ENCODE data around the gene RAD51B.

Gene RAD51B

DNA sequence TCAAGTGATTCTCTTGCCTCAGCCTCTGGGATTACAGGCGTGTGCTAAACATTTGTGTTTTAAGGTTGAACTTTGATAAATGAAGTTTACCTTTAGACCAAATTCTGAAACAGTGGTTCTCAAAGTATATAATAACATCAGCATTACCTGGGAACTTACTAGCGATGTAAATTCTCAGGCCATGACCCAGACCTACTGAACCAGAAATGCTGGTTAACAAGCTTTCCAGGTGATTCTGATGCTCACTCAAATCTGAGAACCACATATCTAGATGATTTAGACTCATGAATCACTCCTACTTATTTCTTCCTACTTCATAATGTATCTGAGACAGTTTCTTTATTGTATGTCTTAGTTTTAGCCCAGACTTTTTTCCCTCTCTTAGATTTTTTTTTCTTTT lies 43.6 kb downstream of the RAD51B start:
- TF ChIP-seq, protein P1, sequence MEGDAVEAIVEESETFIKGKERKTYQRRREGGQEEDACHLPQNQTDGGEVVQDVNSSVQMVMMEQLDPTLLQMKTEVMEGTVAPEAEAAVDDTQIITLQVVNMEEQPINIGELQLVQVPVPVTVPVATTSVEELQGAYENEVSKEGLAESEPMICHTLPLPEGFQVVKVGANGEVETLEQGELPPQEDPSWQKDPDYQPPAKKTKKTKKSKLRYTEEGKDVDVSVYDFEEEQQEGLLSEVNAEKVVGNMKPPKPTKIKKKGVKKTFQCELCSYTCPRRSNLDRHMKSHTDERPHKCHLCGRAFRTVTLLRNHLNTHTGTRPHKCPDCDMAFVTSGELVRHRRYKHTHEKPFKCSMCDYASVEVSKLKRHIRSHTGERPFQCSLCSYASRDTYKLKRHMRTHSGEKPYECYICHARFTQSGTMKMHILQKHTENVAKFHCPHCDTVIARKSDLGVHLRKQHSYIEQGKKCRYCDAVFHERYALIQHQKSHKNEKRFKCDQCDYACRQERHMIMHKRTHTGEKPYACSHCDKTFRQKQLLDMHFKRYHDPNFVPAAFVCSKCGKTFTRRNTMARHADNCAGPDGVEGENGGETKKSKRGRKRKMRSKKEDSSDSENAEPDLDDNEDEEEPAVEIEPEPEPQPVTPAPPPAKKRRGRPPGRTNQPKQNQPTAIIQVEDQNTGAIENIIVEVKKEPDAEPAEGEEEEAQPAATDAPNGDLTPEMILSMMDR (IDR thresholded peaks at IDR 0.05; ENCODE audit: low read depth, low read length): no peak
- no peak overlapping the region for H3K4me3 ChIP-seq (ENCODE audit: low read depth, low read length)
- DNase-seq (ENCODE audit: low read depth, low spot score): no peak
- in situ Hi-C loops (cut with HindIII; ENCODE audit: low sequenced_read_pairs): no loop called here

DNA sequence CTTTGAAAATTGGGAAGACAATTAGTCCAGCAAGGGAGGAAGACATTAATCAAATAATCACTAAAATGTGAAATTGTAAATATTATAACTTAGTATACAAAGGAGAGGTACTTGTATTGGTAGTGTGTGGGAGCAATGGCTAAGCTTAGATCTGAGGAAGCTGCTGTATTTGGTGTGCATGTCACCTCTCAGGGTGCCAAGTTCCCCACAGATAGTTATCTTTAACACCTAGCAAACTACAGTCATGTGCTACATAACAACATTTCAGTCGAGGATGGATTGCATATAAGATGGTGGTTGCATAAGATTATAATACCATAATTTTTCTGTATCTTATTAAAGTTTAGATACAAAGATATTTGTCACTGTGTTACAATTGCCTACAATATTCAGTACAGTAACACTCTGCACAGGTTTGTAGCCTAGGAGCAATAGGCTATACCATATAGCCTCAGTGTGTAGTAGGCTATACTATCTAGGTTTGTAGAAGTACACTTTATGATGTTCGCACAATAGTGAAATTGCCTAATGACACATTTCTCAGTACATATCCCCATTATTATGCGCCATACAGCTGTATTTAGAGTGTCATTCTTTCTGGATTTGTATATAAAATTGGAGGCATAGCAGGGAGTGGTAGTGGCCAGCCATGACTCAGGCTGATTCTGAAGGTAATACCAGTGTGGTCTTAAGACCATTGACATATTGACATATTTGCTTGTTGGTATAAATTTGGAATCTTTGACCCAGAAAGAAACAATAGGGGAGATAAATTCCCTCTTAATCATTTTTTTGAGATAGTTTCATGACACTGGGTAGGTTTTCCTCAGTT lies 55.8 kb downstream of the RAD51B start:
- DNase-seq (ENCODE audit: low read depth, low spot score): no peak
- no peak overlapping the region for H3K4me3 ChIP-seq (ENCODE audit: low read depth, low read length)
- in situ Hi-C loops (cut with HindIII; ENCODE audit: low sequenced_read_pairs): no loop called here
- TF ChIP-seq, protein P1 (IDR thresholded peaks at IDR 0.05; ENCODE audit: low read depth, low read length): no peak

DNA sequence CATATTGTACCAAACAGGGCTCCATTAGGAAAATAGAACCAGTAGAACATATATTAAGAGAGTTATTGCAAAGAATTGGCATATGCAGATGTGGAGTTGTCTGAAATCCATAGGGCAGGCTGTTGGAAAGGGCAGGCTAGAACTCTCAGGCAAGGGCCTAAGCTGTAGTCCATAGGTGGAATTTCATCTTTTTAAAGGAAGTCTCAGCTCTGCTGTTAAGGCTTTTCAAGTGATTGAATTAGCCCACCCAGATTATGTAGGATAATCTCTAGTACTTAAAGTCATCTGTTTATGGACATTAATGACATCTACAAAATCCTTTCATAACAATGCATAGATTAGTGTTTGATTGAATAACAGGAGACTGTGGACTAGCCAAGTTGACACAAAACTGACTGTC lies 59.4 kb downstream of the RAD51B start:
- no peak overlapping the region for H3K4me3 ChIP-seq (ENCODE audit: low read depth, low read length)
- DNase-seq (ENCODE audit: low read depth, low spot score): no peak
- in situ Hi-C loops (cut with HindIII; ENCODE audit: low sequenced_read_pairs): no loop called here
- TF ChIP-seq, protein P1 (IDR thresholded peaks at IDR 0.05; ENCODE audit: low read depth, low read length): no peak

DNA sequence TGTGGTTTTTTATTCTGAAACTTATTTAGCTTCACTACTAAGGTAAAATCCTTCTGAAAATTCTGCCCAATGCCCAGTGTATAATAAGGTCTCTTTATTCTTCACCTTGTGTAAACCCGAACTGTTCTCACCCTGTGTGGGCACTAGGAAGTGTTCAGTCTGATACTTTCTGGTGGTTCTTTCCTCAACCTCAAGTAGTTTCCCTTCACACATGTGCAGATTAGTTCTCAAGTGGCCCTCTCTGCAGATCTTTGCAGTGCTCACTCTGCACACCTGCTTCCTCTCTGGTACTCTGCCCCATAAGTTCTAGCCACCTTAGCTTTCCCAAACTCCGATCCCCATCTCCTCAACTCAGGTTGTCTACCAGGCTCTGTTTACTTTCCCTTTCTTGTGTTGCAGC lies 61.6 kb downstream of the RAD51B start:
- no peak for DNase-seq (ENCODE audit: low read depth, low spot score)
- TF ChIP-seq, protein P1 (IDR thresholded peaks at IDR 0.05; ENCODE audit: low read depth, low read length): no peak

DNA sequence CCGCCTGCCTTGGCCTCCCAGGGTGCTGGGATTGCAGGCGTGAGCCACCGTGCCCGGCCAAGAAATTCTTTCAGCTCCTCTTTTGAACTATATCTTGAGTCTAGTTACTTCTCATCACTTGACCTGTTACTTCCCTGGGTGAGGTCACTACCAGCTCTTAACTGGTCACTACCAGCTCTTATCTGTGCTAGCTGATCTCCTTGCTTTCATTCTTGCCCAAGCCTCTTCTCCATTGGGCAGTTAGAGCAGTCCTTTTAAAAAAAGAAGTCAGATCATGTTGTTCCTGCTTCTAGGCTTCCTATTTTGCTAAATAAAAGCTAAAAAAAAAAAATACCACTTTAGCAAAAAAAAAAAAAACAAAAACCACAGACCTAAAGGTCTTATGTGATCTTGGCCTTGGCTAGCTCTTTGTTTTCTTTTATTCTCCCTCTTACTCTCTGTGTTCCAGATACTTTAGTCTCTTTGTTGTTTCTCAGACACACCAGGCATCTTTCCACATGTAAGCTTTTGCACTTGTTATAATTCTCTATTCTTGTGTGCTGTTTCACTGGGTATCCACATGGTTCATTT lies 63.5 kb downstream of the RAD51B start:
- TF ChIP-seq, protein P1 (IDR thresholded peaks at IDR 0.05; ENCODE audit: low read depth, low read length): no peak
- in situ Hi-C loops (cut with HindIII; ENCODE audit: low sequenced_read_pairs): no loop called here
- DNase-seq (ENCODE audit: low read depth, low spot score): no peak
- H3K4me3 ChIP-seq (ENCODE audit: low read depth, low read length): no peak overlapping the region

More for the DNA sequence above, 61.6 kb downstream of the RAD51B start:
- H3K4me3 ChIP-seq (ENCODE audit: low read depth, low read length): no peak overlapping the region
- in situ Hi-C loops (cut with HindIII; ENCODE audit: low sequenced_read_pairs): no loop called here

DNA sequence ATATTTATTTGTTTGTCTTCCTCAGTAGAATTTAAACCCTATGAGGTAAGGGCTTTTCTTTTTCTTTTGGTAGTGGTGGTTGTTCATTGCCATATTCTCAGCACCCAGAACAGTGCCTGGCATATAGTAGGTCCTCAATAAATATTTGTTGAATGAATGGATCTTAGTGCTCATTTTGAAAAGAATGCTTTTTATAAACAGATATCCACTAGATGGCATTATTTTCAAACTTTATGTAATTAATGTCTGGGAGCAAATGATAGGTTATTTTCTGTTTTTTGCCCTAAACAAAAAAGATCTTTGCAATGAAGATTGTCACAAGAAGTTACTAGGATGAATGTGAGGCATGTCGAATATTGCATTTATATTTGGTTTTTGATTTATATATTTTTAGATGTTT lies 64.1 kb downstream of the RAD51B start:
- in situ Hi-C loops (cut with HindIII; ENCODE audit: low sequenced_read_pairs): no loop called here
- no peak overlapping the region for H3K4me3 ChIP-seq (ENCODE audit: low read depth, low read length)
- DNase-seq (ENCODE audit: low read depth, low spot score): peak; percentile 19
- TF ChIP-seq, protein P1 (IDR thresholded peaks at IDR 0.05; ENCODE audit: low read depth, low read length): no peak
